AG09319 (cell line): Measurements from ENCODE around the gene BARHL2.

Experiments used
- DNase-seq: peaks from one replicate; pipeline ENCODE4 v3.0.0-alpha.2; 2010; ENCODE audit warnings: low read depth; ENCODE audit errors: extremely low read depth
- TF ChIP-seq, protein P1 (sequence below): IDR thresholded peaks from 2 replicates; pipeline ENCODE4 v1.5.1; 2011; ENCODE audit warnings: low read depth, mild to moderate bottlenecking, inconsistent platforms, low read length, moderate library complexity

The BARHL2 gene

DNA sequence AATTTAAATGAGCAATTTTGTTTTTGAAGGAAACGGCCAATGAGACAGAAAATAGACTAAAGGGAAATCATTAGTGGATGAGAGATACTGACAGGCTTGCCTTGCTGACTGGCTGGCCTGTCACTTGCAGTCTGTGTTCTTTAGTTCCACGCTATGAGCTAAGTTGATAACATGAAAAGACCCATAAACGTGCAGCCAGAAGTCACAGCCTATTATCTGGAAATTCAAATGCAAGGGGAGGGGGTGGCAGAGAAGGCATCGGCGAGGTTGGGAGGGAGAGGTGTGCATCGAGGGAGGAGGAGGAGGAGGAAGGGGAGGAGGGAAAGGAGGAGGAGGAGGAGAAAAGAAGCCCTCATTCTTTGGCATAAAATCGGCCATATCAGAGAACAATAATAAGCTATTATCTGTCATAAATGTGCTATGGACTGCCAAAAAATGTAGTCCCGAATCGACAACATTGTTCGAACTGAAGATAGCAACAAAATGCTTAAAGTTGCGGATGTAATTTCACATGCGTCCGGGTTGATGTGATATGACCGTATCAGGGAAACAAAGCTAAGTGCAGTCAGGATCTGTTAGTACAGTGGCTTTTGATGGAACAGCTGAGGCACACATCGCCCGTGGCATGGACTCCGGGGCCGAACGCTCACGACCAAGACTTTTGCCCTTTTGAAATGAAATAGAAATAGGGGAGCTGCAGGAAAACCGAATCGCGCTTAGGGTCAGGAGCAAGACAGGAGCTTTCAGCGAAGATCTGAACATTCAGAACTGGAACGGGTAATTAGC lies 11.6 kb upstream of the BARHL2 start:
- no peak for DNase-seq
- TF ChIP-seq, protein P1, sequence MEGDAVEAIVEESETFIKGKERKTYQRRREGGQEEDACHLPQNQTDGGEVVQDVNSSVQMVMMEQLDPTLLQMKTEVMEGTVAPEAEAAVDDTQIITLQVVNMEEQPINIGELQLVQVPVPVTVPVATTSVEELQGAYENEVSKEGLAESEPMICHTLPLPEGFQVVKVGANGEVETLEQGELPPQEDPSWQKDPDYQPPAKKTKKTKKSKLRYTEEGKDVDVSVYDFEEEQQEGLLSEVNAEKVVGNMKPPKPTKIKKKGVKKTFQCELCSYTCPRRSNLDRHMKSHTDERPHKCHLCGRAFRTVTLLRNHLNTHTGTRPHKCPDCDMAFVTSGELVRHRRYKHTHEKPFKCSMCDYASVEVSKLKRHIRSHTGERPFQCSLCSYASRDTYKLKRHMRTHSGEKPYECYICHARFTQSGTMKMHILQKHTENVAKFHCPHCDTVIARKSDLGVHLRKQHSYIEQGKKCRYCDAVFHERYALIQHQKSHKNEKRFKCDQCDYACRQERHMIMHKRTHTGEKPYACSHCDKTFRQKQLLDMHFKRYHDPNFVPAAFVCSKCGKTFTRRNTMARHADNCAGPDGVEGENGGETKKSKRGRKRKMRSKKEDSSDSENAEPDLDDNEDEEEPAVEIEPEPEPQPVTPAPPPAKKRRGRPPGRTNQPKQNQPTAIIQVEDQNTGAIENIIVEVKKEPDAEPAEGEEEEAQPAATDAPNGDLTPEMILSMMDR, result no peak

DNA sequence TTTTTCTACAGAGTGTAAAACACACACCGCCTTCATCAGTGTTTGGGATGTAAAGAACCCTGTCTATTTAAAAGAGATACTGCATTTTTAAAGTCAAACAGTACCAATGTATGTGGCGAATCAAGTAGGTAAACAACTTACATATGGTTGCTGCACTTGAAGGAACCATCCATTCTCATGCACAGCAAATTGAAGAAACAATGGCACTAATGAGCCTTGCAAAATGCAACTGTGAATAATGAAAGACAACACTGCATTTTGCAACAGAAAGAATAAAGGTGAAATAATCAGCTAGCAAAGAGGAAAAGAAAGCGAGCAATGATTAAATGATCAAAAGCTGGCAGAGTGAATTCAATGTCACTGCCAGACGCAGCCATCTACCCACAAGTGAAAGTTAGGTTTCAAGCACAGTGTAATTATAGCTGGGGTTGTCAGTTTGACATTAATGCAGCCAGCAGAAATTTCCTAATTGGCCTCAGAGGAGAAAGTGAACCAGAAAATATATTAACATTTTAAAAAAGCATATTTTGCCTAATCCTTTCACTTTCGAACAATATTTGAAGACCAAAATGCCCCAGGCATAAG lies 10.9 kb upstream of the BARHL2 start:
- TF ChIP-seq, protein P1, result no peak
- DNase-seq, result no peak

DNA sequence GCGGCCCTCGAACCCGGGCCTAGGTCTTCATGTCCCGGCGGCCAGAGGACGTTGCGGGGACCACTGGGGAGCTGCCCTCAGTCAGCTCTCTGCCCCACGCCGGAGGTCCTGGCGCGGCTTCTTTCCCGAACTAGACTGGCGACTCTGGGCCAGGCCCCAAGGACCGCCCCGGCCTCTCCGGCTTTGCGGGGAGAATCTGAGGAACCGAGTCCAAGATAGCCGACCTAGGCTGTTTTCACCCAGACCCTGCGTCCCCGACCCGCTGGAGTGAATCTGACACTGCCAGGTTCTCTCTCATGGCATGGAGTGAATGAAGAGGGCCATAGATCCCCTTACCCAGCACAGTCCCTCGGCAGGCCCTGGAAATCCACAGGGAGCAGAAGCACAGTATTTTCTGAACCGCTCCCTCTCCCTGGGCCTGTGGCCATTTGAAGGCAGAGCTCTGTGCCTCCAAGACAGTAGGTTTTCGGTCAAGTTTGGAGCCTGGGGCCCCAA lies 9.9 kb upstream of the BARHL2 start:
- DNase-seq, result no peak
- TF ChIP-seq, protein P1, result no peak

DNA sequence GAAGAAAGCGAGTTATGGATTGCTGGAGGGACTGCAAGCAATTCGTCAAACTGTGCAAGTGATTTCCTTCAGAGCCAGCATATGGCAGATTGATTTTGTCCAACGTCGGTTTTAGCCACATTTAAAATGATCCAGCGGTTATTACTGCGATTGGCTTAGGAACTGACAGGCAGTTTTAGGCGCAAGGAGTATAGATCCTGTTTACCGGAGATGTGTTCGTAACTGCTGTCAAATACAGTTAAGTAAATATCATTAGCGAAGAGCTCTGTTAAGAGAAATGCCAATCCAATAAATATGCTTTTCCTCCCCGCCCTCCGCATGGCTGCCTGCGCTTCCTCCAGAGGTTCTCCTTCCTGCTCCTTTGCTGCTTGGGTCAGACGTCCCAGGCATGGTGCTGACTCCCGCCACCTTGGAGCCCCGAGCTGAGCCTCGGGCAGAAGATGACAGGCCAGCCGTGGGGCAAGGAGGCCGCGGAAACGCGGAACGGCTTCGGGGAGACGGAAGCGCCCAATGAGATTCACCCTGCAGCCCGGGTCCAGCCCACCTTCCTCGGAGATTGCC lies 9.4 kb upstream of the BARHL2 start:
- DNase-seq, result no peak
- TF ChIP-seq, protein P1, result no peak

DNA sequence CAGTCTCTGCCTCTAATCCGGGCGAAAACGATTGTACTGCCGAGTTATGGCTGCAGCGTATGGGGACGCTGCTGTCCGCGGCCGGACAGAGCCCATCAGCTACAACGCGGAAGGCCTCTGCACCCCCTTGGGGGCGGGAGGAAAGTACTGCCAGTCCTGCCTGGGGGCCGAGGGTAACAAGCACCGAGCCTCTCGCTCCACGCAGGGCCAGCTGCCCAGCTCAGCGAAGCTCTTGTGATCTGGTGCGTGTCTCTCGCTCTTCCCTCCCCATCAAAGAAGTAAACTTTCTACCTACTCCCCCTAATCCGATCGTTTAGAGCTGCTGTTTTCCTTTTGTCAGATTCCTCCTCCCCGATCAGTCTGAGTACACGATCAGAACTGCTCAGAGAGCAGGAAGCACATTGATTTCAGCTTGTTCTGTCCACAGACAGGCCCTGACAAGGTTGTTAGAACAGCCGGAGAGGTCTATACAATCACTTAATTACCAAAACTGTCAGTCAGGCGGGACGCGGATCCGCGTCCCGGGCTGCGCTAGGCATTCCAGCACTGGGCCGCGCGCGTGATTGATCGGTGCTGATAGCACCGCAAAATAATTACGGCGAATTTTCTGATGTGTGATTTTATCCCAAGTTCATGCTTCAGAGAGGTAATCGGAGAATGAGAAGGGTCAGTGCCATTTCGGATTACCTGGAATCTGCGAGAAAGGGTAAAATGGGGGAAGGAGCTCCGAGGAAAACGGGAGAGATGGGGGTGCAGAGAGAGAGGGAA lies 8.7 kb upstream of the BARHL2 start:
- no peak for DNase-seq
- TF ChIP-seq, protein P1, result no peak

DNA sequence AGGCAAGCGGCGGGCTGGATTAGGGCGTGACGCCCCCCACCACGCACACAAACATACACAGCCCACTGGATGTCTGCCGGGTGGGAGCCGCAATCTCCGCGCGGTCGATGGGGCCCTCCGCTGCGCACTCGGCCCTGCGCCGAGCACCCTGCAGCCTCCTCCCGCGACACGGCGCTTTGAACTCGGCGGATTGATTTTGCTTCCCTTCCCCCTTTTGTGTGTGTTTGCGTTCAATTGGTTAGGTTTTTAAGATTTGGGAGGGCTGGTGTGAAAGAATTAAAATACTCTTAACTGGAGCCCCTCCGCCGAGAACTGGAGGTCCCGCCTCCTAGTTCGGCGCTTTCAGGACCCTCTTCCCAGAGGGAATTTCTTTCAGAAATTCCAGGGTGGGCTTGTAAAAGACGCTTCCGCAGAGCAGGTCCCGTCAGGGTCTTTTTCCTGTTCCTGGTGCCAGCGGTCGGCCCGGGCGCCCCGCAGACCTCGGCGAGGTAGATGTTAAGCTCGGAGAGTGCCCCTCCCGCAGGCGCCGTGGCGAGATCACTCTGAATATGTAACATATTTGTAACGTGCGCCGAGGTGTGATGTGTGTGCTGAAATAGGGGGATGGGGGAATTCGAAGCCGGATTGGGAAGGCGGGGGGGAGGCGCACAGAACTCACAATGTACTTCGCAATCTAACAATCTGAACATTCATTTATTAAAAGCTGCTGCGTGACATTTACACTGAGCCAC lies 8.0 kb upstream of the BARHL2 start:
- no peak for DNase-seq
- TF ChIP-seq, protein P1, result no peak
